HG03159 (cell line): ENCODE data around the gene AFM.

Source experiments
- ATAC-seq: cut with Tn5 transposase; IDR thresholded peaks from one replicate; pipeline ENCODE4 v1.9.1; 2021; ENCODE audit warnings: mild to moderate bottlenecking, moderate library complexity; ENCODE audit not compliant: unreplicated experiment

AFM gene, protein sequence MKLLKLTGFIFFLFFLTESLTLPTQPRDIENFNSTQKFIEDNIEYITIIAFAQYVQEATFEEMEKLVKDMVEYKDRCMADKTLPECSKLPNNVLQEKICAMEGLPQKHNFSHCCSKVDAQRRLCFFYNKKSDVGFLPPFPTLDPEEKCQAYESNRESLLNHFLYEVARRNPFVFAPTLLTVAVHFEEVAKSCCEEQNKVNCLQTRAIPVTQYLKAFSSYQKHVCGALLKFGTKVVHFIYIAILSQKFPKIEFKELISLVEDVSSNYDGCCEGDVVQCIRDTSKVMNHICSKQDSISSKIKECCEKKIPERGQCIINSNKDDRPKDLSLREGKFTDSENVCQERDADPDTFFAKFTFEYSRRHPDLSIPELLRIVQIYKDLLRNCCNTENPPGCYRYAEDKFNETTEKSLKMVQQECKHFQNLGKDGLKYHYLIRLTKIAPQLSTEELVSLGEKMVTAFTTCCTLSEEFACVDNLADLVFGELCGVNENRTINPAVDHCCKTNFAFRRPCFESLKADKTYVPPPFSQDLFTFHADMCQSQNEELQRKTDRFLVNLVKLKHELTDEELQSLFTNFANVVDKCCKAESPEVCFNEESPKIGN

DNA sequence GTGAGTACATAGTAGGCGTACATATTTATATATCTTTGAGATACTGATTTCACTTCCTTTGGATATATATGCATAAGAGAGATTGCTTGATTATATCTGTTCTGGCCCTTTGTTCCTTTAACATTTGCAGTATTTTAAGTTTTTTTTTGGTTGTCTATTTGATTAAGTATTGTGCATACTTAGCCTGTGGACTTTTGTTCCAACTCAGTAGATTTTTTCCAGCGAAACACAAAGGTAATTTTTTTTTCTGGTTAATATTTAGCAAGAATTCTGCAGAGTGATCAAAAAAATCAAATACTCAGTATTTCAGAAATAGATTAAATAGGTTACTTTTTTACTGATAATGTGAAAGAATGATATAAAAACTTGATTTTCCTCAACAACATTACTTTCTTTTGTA is at the start of gene AFM:
TSS of gene AFM (plus strand) at position 388 of the 400 bp plus-strand sequence. CDS start 31 bp downstream, outside the sequence.
- ATAC-seq: no peak

DNA sequence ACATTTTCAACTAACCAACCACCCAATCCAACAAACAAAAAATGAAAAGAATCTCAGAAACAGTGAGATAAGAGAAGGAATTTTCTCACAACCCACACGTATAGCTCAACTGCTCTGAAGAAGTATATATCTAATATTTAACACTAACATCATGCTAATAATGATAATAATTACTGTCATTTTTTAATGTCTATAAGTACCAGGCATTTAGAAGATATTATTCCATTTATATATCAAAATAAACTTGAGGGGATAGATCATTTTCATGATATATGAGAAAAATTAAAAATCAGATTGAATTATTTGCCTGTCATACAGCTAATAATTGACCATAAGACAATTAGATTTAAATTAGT is 49.8 kb upstream of the AFM start:
- ATAC-seq: no peak

DNA sequence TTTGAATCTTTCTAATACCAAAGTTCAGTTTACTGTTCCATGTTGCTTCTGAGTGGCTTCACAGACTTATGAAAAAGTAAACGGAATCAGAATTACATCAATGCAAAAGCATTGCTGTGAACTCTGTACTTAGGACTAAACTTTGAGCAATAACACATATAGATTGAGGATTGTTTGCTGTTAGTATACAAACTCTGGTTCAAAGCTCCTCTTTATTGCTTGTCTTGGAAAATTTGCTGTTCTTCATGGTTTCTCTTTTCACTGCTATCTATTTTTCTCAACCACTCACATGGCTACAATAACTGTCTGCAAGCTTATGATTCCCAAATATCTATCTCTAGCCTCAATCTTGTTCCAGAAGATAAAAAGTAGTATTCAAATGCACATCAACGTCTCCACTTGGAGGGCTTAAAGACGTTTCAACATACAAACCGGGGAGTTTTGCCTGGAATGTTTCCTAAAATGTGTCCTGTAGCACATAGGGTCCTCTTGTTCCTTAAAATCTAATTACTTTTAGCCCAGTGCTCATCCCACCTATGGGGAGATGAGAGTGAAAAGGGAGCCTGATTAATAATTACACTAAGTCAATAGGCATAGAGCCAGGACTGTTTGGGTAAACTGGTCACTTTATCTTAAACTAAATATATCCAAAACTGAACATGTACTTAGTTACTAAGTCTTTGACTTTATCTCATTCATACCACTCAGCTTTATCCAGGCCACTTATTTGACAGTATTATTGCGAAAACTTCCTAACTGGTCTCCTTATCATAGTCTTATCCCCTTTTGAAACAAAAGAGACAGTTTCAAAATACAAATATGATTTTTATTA is 49.2 kb upstream of the AFM start:
- no peak for ATAC-seq

DNA sequence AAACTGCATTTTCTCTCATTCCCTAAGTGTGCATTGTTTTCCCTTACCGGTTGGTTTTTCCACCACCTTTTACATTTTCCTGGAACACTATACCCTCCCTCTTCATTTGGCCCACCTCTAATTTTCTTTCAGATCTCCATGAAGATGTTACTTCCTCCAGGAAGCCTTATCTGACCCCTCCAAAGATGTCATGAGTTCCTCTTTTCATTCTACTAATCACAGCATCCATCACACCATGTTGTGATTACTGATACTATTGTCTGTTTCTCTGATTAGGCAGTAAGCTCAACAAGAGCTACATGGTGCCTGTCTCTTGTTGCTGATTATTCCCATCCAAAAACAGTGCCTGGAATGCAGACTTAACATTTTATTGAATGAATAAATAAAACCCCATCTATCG is 48.4 kb upstream of the AFM start:
- ATAC-seq: no peak

DNA sequence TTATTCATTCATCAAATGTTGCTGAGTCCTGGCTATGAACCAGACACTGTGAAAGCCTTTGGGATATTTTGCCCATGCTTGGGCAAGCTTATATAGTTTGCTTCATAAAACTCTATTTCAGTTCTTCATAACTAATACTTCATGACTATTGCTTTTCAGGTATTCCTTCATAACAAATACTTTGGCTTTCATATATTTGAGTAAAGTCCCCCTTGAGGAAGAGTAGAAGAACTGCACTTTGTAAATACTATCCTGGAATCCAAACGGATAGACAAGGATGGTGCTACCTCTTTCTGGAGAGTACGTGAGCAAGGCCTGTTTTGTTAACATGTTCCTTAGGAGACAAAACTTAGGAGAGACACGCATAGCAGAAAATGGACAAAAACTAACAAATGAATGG is 47.2 kb upstream of the AFM start:
- peak; percentile 78 for ATAC-seq

DNA sequence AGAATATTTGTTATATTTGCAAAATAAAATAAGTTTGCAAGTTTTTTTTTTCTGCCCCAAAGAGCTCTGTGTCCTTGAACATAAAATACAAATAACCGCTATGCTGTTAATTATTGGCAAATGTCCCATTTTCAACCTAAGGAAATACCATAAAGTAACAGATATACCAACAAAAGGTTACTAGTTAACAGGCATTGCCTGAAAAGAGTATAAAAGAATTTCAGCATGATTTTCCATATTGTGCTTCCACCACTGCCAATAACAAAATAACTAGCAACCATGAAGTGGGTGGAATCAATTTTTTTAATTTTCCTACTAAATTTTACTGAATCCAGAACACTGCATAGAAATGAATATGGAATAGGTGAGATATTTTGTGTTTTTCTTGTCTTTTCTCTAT is 45.6 kb upstream of the AFM start, which contains the start of gene AFP:
TSS of gene AFP (plus strand) at position 238 of the 400 bp plus-strand sequence. CDS start at position 280, 42 bp downstream.
- ATAC-seq: no peak

DNA sequence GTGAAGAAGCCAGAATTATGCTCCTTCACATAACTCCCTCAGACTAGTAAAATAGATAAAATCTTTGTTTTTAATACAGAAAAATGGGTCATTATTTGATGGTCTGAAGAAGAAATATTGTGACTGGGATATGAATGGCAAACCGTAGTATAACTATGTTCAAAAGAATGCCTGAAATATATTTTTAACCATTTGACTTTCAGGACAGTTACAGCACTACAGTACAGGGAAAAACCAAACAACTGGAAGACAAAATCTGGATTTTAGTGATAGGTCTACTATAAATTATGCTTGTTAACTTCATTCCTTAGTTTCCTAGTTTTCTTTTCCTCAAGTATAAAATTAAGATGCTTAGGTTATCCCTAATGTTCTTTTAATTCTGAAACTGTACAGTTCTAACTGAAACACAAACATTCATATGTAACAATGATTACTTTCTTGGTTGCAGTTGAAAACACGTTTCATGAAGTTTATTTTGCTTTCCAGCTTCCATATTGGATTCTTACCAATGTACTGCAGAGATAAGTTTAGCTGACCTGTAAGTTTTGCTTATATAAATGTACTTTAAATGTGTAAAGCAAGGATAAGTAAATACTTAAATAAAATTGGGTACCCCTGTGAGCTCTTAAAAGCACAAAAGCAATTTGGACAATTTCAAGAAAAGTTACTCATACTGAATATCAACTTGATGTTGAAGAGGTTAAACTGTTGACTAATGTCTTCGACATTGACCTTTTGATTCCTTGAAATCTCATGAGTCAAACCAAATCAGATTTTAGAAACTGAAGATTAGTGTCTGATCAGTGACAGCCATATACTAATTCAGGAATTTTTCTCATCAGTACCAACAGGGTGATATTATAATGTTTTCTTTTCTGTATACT is 44.6 kb upstream of the AFM start:
- no peak for ATAC-seq

DNA sequence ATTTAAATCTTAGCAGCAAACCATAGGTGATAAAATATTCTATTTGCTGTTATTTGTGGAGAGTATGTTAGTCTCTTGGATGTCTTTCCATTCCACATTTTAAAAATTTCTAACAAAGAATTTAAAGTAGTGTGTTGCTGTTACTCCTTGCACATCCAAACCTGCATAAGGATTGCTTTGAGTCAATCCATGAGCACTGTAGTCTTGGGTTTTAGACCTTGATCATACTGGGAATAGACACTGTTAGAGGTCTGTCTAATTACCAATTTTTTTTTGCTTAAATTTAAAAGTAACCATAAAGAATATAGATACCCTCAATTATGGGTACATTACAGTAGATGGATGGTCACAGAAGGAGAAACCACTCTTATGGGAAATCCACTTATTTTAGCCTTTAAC is 44.0 kb upstream of the AFM start:
- no peak for ATAC-seq

DNA sequence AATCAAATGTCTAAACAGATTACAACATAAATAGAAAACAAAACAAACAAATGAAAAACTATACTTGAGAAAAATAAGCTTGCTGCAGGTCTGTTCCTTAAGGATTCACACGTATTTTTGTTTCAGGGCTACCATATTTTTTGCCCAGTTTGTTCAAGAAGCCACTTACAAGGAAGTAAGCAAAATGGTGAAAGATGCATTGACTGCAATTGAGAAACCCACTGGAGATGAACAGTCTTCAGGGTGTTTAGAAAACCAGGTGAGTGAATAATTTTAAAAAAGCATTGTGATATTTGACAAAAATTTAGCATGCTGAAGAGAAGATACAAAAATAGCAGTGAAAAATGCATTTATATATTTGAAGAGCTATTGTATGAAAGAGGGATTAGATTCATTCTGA is 43.5 kb upstream of the AFM start:
- ATAC-seq: no peak

DNA sequence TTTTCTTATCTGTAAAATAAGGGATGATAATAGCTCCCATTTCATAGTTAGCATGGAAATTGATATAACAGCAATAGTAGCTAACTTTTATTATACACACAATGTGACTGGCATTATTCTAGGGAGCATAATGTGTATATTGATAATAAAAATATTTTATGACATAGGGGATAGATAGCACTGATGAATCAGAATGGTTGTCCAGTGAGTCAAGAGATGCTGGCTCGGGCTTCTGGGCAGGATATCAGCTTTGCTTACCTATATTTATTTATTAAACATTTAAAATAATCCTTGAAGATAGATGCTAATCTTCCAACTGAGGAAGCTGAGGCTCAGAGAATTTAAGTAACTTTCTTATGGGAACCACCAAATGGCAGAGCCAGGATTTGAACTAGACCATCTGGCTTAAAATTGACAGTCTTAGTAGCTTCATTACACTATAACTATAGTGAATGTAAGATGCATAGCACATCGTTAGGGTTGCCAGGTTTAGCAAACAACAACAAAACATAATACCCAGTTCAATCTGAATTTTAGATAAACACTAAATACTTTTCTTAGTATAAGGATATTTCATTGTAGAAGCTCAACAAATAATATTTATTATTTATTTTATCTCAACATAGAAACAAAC is 42.8 kb upstream of the AFM start:
- no peak for ATAC-seq

DNA sequence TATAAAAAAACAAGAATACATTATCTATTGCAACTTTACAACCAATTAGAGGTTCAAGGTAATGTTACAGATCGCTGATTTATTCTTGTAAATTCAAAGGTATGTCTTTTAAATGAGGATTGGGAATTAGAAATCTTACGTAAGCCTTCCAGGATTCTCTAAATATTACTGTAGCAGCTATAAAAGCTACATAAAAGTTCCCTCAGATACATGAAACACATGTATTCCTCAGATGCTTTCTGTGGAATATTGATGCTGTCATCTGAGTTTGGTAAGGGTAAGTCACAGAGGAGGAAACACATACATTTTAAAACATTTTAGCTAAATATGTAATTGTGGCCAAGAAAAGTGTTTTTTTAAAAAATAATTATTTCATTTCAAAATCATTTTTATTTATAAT is 42.1 kb upstream of the AFM start:
- no peak for ATAC-seq

DNA sequence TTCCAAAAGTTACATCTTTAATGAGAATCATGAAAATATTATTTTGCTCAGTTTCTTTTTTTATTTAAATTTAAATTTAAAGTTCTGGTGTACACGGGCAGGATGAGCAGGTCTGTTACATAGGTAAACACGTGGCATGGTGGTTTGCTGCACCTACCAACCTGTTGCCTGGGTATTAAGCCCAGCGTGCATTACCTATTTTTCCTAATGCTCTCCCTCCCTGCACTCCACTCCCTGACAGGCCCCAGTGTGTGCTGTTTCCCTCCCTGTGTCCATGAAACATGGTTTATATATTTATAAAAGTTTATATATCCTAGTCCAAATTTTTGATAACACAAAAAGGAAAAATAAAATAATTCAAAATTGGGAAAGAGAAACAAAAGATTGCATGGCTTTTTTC is 41.6 kb upstream of the AFM start:
- no peak for ATAC-seq

DNA sequence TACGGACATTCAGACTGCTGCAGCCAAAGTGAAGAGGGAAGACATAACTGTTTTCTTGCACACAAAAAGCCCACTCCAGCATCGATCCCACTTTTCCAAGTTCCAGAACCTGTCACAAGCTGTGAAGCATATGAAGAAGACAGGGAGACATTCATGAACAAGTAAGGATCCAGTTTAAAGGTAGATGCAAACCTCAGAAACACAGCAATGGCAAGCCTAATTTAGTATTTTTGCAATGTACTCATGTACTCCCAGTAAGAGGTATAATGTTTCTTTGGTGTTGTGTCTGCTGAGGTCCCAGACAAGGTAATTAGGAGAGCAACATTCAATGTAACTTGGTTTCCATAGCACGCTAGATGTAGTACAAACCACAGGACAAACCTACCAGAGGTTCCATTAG is 40.9 kb upstream of the AFM start:
- ATAC-seq: no peak

DNA sequence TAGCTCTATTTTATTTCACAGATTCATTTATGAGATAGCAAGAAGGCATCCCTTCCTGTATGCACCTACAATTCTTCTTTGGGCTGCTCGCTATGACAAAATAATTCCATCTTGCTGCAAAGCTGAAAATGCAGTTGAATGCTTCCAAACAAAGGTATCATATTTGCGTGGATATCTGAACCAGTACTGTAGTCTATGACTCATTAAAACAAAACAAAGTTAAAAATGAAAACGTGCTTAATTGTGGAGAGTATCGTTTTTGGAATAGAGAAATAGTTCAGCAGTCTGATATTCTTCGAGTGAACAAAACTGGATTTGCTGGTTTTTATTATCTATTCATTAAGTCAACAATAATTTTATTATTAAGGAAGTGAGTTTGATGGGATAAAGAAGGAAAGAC is 39.3 kb upstream of the AFM start:
- ATAC-seq: no peak

DNA sequence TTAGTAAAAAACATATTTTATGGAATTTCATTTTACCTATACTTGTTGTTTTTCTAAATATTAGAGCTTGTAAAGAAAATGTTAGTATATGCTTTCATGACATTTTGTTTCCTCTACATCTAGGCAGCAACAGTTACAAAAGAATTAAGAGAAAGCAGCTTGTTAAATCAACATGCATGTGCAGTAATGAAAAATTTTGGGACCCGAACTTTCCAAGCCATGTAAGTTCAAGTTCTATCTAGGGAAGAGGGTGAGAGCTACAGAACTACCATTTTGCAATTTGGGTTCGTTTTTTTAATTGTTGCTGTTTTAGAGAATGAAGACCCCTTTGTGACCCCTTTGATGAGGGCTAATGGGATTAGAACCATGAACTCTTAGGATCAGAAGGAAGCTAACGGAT is 38.3 kb upstream of the AFM start:
- ATAC-seq: no peak

DNA sequence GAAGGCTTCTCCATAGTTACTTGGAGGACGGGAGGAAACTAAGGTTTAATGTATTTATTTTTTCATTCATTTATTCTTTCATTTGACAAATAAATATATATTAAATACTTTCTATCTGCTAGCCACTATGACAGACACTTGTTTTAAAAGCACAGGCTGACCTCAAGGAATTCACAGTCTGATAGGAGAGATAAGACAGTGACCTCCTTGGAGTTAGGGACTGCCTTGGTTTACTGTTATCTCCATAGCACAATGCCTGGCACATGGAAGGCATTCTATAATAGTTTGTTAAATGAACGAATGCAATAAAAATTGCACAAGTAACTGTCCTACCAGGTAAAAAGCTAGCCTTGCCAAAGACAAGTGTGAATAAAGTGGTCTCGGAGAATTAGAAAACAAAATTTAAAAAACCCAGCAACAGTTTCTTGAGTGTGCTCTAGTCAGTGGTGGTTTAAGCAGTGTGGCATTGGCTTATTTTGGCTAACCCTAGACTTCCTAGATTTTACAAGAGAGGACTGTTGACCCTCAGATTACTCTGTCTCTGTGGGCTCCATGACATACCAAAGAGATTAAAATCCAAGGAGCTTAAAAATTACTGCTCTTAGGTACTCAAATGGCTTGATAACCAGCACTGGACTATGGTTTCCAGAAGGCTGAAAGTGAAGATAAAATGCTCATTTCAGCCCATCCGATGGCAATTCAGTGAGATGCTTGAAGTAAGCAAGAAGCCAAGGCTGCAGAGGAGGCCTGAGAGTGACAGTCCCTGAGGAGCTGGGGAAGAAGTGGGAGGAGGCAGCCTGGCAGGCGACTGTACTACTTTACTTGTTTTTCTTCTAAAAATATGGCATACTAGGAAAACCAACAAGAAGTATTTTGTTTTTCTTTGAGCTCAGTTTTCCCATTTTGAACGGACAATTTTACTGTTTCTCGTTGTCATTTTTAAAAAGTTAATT is 35.9 kb upstream of the AFM start:
- no peak for ATAC-seq

DNA sequence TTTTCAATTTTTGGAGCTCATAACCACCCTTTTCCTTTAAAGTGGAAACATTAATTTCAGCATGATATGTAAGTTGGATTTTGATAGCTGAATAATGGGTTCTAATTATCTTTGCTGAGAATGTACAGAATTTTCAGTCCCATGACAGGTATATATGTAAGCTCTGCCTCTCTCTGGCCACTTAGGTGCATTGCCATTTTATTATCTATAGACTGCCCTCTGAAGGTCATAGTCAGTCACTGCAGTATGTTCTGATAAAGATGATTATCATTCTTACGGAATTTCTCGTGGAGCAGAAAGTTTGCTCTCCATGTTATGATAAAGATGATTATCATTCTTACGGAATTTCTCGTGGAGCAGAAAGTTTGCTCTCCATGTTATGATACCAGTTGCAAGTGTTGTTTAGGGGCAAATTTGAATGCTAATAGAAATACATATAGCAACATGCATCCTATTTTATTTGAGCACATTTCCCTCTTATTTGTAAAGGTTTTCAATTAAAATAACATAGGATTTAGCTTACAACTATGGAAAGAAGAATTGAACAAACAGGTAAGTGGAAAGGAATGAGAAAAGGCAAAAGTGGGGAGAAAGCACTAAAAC is 35.1 kb upstream of the AFM start:
- ATAC-seq: peak; percentile 100

DNA sequence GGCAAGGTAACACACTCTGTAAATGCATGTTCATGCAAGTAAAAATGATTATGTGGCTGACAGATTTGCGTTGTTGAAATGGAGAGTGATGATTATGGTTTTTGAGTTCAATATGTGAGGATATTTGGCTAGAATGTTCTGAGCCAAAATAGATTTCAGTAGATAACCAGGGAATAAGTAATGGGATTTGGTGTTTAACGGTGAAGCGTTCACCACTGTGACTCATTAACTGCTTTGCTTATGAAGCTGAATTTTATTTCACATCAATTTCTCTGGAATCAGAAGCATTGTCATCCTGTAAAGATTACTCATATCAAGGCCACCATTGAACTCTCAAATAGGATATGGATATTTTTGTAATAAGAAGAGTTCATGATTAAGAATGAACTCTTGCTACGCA is 33.9 kb upstream of the AFM start:
- ATAC-seq: no peak
